ENCODE data around the gene RAB7A. TPM values are rescaled to one million over a fixed set of nuclear protein-coding genes. Genes with fewer than 3 reads are reported as not detected.

RAB7A gene
- polyA plus RNA-seq, 1 donor (not counting 4 experiments of a cell fraction or from before 2014, with no cell fraction given): 364 TPM

DNA sequence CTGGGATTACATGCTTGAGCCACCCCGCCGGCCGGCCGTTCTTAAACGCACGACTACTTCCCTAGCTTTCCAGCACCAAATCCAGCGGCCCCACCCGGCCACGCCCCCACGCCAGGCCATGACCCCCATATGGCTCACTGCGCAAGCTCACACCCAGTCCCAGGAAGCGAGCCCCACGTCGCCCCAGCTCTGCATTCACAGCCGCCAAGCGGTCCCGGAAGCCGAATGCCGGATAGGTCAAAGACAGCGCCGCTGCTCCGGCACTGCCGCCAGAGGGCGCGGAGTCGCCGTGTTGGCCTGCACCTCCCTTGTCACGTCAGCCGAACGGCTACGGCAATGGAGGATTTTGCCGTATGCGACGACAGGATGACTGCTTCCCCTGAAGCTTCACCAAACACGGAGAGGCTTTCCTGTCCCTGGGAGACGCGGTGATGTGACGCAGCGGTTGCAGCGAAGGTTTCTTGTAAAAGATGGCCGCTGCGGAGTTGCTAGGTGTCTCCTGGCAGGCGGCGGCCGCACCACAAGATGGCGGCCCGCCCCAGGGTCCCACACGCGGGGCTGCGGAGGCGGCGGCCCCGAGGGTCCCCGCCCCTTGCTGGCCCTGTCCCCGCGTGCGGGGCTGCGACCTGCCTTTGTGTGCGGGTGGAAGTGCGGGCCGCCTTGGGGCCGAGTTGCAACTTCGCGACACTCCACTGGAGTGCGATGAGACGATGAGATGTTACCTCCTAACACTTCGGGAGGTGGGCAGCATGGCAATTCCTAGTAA, 45.2 kb upstream of the RAB7A start:
- dilution Hi-C loops (cut with MboI; ENCODE audit: extremely low pct_ligation_motif_present, low sequenced_read_pairs): no loop called here
- no peaks in the 10 kb centered on the region for H3K27me3 ChIP-seq (ENCODE audit: control insufficient read depth, extremely low read depth, insufficient read depth, low read length)
- H3K4me1 ChIP-seq (ENCODE audit: control insufficient read depth, extremely low read depth, insufficient read depth, low read length): peaks cover 7% of the 10 kb centered on the region
- peak overlapping the region; percentile 92 for H2AFZ ChIP-seq (ENCODE audit: control insufficient read depth, low read length)
- H3K36me3 ChIP-seq (ENCODE audit: control insufficient read depth in 2 of 2, extremely low read depth in 1 of 2, insufficient read depth in 2 of 2, low read length in 2 of 2): no peaks in the 10 kb centered on the region
- H3K9ac ChIP-seq (ENCODE audit: control insufficient read depth, extremely low read depth, insufficient read depth, low read length): peak overlapping the region; percentile 88
- peak overlapping the region; percentile 48 to 80 (median 59) for H3K4me3 ChIP-seq (ENCODE audit: control insufficient read depth in 2 of 3, extremely low read depth in 1 of 3, insufficient read depth in 2 of 3, low read depth in 1 of 3, low read length in 3 of 3)
- H3K9me3 ChIP-seq (ENCODE audit: control insufficient read depth, low read depth, low read length): no peaks in the 10 kb centered on the region
- no peaks in the 10 kb centered on the region for H3K9me1 ChIP-seq (ENCODE audit: control insufficient read depth, extremely low read depth, insufficient read depth, low read length)
- H3K27ac ChIP-seq (ENCODE audit: control insufficient read depth, insufficient read depth, low read length): peak overlapping the region; percentile 86
- DNase-seq (ENCODE audit: low read depth, low spot score) (peak; percentile 91), FAIRE-seq (no peak)
- no peaks in the 10 kb centered on the region for H4K20me1 ChIP-seq (ENCODE audit: control insufficient read depth, extremely low read depth, insufficient read depth, low read length)
- peak overlapping the region; percentile 75 for H3K4me2 ChIP-seq (ENCODE audit: control insufficient read depth, extremely low read depth, insufficient read depth, low read depth, low read length)
- no peak for TF ChIP-seq EZH2 (IDR thresholded peaks at IDR 0.05; ENCODE audit: low read length)
- TF ChIP-seq, protein P1, sequence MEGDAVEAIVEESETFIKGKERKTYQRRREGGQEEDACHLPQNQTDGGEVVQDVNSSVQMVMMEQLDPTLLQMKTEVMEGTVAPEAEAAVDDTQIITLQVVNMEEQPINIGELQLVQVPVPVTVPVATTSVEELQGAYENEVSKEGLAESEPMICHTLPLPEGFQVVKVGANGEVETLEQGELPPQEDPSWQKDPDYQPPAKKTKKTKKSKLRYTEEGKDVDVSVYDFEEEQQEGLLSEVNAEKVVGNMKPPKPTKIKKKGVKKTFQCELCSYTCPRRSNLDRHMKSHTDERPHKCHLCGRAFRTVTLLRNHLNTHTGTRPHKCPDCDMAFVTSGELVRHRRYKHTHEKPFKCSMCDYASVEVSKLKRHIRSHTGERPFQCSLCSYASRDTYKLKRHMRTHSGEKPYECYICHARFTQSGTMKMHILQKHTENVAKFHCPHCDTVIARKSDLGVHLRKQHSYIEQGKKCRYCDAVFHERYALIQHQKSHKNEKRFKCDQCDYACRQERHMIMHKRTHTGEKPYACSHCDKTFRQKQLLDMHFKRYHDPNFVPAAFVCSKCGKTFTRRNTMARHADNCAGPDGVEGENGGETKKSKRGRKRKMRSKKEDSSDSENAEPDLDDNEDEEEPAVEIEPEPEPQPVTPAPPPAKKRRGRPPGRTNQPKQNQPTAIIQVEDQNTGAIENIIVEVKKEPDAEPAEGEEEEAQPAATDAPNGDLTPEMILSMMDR (optimal IDR thresholded peaks at IDR 0.05 in 1 of 3, IDR thresholded peaks at IDR 0.05 in 1 of 3, conservative IDR thresholded peaks at IDR 0.05 in 1 of 3; ENCODE audit: extremely low read depth in 1 of 3, insufficient read depth in 2 of 3, low read length in 3 of 3): peak; percentile 96 to 99 (median 99)
- no peaks in the 10 kb centered on the region for H3K79me2 ChIP-seq (ENCODE audit: control insufficient read depth, insufficient read depth, low read length)

DNA sequence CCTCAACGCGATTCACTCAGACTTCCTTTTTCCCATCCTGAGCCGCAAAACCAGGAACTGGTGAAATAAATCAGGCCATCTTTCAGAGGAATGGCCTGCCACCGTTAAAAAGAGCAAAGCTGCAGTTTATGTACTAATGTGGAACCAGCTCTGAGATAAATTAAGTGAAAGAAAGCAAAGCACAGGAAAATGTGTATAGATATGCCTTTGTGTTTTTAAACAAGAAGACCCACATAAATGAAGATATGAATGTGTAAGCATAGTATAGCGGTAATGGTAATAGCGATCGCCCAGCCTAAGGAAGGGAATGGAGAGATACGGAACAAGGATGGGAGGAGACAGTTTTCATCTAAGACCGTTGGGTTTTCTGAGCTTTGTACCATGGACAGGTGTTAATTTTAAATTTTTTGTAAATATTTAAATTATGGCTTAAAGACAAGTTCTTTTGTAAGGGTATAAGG, 44.6 kb upstream of the RAB7A start:
- no peak for DNase-seq (ENCODE audit: low read depth, low spot score)
- Histone ChIP-seq H3K27me3 (ENCODE audit: control insufficient read depth, extremely low read depth, insufficient read depth, low read length) (no peaks in the 10 kb centered on the region), H3K9me1 (ENCODE audit: control insufficient read depth, extremely low read depth, insufficient read depth, low read length) (no peaks in the 10 kb centered on the region), H3K27ac (ENCODE audit: control insufficient read depth, insufficient read depth, low read length) (peak overlapping the region; percentile 86), H3K4me3 (ENCODE audit: control insufficient read depth in 2 of 3, extremely low read depth in 1 of 3, insufficient read depth in 2 of 3, low read depth in 1 of 3, low read length in 3 of 3) (peak overlapping the region; percentile 48 to 80 (median 59)), H3K9ac (ENCODE audit: control insufficient read depth, extremely low read depth, insufficient read depth, low read length) (peak overlapping the region; percentile 88), H3K4me2 (ENCODE audit: control insufficient read depth, extremely low read depth, insufficient read depth, low read depth, low read length) (peak overlapping the region; percentile 75), H3K4me1 (ENCODE audit: control insufficient read depth, extremely low read depth, insufficient read depth, low read length) (peaks cover 7% of the 10 kb centered on the region), H2AFZ (ENCODE audit: control insufficient read depth, low read length) (peak overlapping the region; percentile 92), H3K9me3 (ENCODE audit: control insufficient read depth, low read depth, low read length) (no peaks in the 10 kb centered on the region), H4K20me1 (ENCODE audit: control insufficient read depth, extremely low read depth, insufficient read depth, low read length) (no peaks in the 10 kb centered on the region), H3K36me3 (ENCODE audit: control insufficient read depth in 2 of 2, extremely low read depth in 1 of 2, insufficient read depth in 2 of 2, low read length in 2 of 2) (no peaks in the 10 kb centered on the region), H3K79me2 (ENCODE audit: control insufficient read depth, insufficient read depth, low read length) (no peaks in the 10 kb centered on the region)
- FAIRE-seq: no peak
- TF ChIP-seq EZH2 (IDR thresholded peaks at IDR 0.05; ENCODE audit: low read length): no peak
- TF ChIP-seq, protein P1 (optimal IDR thresholded peaks at IDR 0.05 in 1 of 3, IDR thresholded peaks at IDR 0.05 in 1 of 3, conservative IDR thresholded peaks at IDR 0.05 in 1 of 3; ENCODE audit: extremely low read depth in 1 of 3, insufficient read depth in 2 of 3, low read length in 3 of 3): no peak
- dilution Hi-C loops (cut with MboI; ENCODE audit: extremely low pct_ligation_motif_present, low sequenced_read_pairs): no loop called here
